Limb (tissue), 2 donors: ENCODE results near the gene KCNK7.

Experiments used
- DNase-seq, 2 donors: peaks; one replicate each; pipeline ENCODE4 v3.0.0-alpha.2; 2016; ENCODE audit errors: extremely low spot score in 2 of 2

The KCNK7 gene

DNA sequence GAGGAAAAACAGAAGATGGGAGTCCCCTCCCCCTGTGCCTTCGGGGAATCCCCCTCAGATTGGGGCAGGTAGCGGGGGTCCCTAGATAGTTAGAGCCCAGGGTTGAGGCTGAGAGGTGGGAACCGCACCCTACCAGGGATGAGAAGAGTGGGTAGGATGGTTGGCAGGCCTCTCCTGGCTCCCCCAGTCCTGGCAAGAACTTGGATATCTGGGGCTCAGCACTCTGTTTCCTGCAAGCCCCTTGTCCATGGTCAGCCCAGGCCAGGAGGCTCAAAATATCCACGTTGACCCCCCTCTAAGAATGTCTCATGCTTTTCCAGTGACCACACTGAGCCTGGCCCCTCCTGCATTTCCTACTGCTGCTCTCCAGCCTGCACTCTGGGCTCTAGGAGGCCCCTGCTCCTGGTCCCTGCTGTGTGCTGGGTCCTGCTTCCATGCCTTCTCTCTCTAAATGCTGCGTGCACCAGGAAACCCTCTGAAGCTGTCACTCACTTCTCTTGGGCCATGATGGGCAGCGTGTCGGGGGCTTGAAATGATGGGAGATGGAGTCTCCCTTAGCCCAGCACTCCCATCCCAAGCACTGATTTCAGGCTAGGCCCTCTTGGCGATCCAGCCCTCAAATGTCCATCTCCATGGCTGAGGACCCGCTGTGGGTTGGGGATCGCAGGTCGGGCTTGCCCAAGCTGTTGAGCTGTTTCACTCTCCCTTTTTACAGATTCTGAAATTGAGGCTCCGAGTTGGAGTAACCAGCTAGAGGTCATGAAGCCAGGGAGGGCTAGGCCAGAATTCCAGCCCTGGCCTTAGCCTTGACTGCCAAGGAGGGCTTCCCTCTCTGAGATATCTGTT, 16.4 kb upstream of the KCNK7 start:
- DNase-seq: no peak

DNA sequence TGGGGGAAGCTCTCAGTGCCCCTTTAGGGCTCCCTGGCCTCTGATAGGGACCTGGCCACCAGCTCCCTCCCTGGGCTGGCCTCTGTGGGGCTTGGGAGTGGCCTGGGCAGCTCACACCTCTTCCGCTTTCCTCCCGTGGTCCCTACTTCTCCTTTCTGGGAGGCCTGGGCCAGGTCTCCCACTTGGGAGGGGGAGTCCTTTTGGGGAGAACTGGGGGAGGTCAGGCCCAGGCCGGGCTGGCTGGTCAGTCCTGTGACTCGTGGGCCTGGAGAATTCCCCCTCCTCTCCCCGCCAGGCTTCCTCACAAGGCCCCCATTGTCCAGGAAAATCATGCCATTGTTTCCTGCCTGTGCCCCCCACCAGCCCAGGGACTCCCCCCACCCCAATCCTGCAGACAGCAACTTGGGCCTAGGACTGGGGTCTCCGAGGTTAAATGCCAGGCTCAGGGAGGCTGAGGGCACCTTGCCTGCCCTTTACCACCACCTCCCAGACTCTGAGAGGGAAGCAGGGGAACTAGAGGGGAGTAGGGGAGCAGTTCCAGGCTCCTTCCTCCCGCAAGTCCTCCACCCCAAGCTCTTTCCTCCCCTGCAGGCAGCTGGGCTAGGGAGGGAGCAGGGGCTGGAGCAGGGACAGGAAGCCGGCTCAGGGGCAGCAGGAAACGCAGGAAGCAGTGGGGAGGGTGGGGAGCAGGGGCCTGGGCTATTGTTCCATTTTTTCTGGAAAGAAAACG, 15.6 kb upstream of the KCNK7 start:
- DNase-seq: no peak

DNA sequence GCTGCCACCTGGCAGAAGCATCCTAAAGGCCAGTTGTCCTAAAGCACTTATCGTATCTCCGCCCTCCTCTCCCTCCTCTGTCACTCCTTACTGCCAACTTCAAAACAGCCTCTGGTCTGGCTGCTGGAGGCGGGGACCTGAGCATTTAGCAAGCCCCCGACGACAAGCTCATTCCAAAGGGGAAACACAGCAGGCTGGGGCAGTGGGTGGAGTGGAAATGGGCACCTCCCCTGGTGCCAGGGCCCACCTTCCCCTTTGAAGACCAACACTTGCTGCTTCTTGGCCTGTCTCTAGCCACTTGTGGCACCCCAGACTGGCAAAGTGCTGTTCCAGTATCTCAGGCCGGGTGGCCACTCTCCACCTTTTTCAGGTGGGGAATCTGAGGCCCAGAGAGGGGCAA, 14.8 kb upstream of the KCNK7 start:
- no peak for DNase-seq

DNA sequence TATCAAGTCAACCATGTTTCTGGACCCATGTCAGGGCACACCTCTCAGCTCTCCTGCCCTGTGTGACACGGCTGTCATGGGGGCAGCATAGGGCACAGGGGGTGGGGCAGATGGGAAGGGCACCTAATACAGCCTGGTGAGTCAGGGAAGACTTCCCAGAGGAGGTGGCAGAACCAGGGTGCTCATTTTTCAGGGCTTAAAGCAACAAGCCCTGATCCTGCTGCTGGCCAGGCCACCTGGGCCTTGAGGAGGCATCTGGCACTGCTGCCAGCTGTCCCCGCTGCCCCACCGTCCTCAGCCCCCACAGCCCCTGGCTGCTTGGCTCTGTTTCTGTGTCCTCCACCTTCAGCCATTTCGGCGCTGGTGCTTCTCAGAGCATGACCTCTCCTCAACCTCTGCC, 14.1 kb upstream of the KCNK7 start:
- DNase-seq: no peak

DNA sequence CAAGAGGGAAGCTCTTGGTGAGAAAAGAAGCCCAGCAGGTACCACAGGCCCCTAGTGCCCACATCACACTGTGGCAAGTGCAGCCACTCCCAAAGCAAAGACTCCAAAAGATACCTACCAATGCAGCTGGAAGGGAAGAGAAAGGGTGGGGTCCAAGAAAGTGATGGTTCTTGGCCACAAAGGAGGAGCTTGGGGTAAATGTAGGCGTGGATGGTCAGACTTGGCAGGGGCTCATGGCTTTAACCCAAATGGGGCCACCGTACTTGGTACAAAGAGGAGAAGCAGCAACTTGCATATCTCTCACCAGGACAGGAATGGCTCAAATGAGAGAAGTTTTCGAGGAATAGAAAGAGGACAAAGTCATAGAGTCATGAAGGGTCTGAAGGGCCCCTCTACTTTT, 13.6 kb upstream of the KCNK7 start:
- DNase-seq: no peak

DNA sequence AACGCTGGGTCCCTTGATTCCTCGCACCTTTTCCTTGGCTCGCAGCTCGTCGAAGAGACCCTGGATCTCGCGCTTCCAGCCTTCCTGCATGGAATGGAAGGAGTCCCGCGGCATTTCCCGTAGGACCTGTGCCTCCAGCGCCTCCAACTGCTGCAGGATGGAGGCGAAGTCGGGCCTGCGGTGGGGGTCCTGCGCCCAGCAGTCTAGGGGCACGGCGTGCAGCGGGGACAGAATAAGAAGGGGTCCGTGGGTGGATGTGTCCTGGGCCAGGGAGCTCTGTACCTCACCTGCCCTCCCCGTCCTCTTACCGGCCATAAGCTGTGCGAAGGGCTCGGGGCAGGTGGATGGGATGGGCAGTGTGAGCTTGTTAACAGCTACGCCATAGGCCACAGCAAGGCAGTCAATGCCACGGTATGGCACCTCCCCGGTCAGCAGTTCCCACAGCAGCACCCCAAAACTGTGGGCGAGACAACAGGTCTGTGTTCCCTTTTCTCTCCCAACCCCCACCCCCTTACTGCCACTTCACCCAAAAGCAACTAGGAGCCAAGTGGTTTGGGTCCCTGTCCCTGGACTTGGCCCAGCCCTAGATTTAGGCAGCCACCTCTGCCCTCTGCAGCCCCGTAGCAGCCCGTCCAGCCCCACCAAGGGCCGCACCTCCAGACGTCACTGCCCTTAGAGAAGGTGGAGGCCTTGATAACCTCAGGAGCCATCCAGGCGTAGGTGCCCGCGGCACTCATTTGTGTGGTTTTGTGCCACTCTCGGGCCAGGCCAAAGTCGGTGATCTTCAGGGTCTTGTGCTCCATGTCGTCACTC, 12.2 kb upstream of the KCNK7 start:
- no peak for DNase-seq

DNA sequence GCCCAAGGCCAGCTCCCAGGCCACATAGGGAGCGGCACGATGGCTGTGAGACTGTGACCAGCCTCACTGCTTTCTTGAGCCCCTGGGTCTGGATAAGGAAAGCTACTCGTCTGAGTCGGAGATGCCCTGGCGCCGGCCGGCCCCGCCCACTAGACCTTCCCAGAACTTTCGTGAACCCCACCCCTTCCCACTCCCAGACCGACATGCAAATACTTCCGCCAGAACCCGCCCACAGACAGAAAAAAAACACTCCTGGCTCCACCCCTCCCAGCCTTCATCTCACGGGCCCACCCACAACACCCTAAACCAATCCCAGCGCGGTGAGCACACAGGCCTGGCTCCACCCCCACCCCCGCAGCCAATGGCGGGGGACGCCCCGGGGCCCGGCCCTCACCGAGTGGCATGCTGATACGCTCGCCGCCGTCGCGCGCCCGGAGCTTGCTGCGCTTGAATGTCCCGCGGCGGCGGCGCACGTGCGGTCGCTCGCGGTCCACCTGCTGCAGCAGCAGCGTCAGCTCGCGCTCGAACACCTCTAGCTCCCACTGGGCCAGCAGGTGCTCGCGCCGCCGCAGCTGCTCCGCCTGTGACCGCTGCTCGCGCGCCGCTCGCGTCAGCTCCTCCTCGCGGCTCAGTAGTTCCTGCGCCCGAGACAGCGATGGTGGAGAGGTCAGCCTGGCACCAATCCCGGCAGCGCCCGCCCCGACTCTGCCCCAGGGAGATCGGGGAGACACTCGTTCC, 11.4 kb upstream of the KCNK7 start:
- peak; percentile 94 to 96 for DNase-seq

DNA sequence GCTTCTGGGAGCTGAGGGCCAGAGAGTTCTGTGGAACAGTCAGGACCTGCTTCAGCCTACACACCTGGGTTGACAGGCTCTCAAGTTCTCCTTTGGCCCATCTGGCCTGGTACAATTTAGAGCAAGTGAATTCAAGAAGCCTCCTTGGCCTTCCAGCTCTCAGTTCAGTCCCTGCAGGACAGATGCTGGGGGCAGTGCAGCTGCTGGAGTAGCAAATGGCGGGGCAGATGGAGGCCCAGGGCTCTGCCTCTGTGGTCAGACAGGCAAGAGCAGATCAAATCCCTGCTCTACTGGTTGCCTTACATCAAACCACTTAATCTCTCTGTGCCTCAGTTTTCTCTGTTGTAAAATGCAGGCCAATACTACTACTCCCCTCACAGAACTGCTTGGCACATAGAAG, 8.7 kb upstream of the KCNK7 start:
- no peak for DNase-seq

DNA sequence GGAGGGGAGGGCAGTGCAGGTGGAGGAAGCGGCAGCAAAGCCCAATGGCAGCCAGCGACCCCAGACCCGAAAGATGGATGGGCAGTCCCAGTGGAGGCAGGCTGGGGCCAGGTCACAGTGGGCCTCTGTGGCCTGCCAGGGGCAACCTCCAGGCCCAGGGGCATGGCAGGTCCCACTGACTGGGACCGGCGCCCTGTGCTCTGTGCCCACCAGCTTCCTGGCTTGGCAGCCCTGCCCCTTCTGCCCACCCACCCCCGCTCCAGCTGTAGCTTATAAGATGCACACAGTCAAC, 4.3 kb upstream of the KCNK7 start:
- DNase-seq: no peak

DNA sequence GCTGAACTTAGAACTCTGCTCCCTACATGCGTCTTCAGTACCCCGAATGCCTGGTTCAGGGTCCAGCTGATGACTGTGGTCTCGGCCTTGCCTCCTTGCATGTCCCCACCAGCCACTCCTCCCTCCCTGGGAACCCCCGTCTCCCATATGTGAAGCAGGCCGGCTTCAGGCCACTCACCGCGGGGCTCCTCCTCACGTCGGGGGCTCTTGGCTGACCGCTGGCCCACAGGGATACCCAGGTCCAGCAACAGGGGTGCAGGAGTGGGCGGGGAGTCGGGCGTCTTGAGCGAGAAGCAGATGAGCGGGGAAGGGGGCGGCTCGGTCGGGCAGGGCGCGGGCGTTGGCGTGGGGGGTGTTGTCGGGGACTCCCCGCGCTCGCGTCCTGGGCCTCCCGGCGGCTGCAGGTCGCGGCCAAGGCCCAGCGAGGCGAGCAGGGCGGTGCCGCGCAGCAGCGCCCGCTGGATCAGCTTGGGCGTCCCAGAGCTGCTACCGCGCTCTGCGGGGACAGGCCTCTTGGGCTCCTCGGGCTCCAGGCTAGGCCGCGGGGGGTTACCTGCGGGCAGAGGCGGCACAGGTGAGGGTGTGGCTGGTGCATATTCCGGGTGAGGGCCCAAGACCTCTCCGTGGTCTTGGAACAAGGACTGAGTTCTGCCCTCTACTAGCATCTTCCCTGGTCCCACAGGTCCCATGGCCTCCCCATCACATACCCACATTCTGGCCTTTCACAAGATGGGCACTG, 3.8 kb upstream of the KCNK7 start:
- DNase-seq: no peak

DNA sequence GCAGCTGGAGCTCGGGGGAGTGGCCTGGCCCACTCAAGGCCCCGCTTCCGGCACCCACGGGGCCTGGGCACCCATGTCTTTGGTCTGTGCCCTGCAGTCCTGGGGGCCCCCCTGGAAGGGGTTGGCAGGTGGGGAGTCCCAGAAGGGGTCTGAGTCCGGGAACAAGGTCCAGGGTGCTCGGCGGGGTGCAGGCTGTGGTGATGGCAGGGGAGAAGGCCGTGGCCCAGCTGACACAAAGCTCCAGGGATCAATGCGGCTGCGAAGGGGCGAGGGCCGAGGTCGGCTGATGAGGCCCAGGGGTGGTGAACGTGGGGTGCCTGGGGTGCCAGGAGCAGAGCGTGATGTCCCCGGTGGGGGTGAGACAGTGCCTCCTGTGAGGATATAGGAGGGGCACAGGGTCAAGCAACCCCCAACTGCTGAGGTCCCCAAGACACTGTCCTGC, 2.7 kb upstream of the KCNK7 start:
- no peak for DNase-seq

DNA sequence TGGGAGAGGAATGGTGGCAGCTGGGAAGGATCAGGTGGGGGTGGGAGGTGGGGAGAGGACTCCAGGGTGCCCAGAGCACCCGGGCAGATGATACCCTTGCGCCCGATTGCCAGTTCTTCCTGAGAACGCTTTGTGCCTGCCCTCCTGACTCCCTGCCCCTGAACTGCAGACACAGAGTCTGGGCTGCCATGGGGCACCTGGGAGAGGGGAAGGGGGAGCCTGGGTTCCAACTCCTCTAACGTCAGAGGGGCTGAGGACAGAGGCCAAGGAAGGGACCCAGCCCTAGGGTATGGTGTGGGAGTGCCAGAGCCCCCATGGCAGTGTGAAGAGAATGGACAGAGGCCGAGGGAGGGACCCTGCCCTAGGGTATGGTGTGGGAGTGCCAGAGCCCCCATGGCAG, 920 bp upstream of the KCNK7 start:
- no peak for DNase-seq

DNA sequence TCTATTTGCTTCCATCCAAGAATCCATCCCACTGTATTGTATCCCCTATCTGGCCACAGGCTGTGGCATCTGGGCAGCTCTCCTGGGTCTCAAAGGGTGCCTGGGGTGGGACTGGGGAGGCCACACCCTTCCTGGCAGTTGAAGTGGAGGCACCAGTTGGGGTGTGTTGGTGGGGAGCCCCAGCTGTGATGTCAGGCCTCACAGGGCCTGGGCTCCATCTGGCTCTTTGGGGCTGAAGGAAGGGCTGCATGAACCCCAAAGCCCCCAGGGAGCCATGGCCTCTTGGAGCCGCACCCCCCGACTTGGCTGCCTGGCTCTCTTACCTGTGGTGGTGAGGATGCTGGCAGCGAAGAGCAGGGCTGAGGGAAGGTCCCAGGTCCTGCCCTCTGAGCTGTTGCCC, 469 bp downstream of the KCNK7 start:
- DNase-seq: no peak

DNA sequence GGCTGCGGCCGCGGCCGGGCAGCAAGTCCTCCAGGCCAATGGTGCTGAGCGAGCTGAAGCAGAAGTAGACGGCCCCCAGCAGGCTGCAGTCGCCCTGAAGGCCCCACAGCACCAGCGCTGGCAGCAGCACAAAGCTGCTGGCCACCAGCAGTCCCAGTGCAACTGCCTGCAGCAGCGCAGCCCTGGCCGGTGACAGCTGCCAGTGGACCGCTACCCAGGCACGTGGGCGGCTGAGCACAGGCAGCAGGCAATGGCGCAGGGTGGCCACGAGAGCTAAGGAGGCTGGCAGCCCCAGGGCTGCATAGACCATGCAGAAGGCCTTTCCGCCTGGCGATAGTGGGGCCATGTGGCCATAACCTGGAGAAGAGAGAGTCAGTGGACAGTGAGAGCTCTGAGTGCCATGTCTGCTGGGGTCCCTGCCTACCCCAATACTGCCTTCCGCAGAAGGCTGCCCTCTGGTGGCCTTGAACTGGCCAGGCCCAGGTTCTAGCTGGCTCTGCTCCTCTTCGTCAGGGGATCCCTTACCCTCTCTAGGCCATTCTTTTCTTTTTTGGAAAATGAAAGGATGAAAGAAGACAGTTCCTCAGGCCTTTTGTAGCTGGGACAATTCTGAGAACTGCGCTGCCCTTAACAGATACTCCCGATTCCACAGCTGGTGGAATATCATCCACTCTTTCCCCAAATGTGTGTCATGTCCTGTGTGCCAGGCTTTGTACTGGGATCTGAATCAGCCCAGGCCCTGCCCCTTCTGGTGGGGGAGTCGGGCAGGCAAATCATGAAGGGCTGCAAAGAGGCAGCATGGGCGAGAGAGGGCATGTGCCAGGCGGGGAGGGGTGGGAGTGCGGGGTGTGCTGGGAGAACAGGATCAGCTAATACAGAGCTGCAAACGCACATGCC, 1.8 kb downstream of the KCNK7 start:
- no peak for DNase-seq

DNA sequence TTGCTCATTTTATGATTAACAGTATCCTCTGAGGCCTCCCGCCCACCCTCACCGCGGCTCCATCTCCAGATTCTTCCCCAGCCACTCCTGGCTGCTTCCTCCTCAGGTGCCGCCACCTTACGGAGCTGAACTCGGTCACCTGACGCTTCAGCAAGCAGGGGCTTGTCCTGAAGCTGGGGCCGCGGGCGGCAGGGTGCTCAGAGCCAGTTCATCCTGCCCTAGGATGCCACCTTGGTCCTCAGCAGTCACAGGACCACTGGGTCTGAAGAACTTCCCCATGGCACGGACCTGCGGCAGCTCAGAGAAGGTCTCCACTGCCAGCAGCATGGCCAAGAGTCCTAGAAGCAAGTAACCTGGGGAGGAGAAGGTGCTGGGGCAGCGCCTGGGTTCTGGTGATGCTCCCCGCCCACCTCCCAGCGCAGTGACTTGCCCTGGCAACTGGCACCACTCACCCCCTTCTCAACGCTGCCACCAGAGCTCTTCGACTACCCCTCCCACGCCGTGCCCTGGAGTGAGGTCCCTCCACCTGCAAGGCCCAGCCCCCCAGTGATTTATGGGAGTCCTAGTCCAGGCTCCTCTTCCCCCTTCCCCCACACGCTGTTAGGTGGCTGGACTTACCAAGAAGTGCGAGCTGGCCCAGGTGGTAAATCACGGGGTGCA, 2.6 kb downstream of the KCNK7 start:
- DNase-seq: no peak

DNA sequence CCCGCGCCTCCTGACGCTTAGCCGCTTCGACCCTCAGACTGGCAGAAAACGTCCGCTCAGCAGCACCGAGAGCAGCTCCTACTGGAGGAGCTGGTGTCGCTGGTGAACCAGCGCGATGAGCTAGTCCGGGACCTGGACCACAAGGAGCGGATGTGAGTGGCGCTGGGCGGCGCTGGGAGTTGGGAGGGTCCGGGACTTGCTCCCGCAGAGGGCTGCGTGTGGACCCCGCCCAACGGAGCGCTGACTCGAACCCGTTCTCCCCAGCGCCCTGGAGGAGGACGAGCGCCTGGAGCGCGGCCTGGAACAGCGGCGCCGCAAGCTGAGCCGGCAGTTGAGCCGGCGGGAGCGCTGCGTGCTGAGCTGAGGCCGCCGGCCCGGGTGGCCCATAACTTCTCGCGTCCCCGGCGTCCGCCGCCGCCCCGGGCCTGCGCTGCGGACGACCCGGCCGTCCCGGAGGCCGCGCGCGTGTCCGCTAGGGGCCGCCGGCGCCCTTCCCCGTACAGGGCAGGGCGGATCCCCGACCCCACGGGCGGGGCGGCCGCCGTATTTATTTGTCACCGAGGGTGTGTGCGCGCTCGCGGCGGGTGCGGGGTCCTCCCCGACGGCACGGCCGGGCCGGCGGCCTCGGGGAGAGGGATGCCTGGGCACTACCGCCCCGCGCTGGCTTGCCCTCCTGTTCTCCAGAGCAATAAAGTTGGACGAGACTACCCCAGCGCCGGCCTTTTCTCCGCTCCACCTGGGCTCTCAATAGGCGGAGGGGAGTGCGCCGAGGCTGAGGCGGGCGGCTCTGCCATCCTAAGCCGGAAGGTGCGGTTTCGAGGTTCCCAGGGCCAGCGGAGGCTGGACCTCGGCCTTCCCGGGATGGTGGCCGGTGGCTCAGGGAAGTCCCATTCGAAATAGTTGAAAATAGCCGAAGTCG, 3.4 kb downstream of the KCNK7 start:
- DNase-seq: no peak

DNA sequence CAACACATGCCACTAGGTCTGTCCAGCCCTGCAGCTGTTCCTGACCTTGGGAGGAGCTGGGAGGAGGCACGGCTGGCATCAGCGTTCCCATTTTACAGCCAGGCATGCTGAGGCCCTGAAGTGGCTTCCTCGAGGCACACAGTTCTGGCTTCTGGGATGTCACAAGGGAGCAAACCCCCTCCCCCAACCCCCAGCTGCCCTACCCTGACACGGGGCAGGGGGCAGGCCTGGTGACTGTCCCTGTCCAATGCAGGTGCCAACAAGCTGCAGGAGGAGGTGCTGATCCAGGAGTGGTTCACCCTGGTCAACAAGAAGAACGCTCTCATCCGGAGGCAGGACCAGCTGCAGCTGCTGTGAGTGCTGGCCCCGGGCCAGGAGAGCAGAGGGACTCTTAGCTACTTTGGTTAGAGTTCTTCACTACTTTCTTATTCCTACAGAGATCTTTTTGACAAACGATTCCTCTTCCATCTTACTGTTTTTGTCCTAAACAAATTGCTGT, 5.3 kb downstream of the KCNK7 start:
- peak in 1 of 2 donors; percentile 74 for DNase-seq
